Hematopoietic multipotent progenitor cell treated with erythropoietin and hydrocortisone succinate and interleukin-3 and kit ligand, for 6 days (in vitro differentiated cells): Measurements from ENCODE around the gene PDE3A.

ENCODE experiments used
- DNase-seq: peaks from one replicate; pipeline ENCODE4 v3.0.0-alpha.2; 2015

Gene PDE3A

DNA sequence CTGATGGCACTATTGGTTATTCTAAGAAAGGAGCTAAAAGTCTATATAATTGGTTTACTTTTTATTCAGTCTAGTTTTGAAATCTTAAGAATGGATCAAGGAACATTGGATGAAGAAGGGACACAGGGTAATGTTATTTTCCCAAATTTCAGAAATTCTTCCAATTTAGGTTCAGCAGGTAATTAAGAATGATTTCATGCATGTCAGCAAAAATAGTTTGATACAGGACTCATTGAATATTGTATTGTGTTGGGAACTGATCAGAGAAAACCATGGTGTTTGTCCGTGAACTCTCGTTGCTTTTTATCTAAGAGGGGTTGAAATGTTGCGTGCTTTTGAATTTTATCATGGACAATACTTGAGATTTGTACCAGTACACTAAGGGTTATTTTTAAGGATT lies 58.6 kb downstream of the PDE3A start:
- DNase-seq = no peak

DNA sequence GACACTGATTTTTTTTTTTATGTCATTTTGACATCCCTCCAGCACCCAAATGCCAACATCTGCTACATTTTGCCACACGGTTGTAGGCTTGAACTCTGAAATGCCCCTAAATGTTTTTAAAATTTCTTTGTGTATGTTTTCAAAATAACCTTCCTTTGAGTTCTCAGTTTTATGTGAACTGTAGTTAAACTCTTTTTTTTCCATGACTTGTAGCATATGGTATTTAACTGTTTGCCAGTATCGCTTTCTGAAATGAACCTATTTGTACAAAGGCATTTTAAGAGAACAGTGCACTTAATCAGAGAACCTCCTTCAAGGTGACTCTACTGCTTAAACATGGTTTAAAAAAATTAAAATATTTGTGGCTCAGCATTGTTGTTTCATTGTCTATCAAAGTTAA lies 61.5 kb downstream of the PDE3A start:
- DNase-seq = no peak

DNA sequence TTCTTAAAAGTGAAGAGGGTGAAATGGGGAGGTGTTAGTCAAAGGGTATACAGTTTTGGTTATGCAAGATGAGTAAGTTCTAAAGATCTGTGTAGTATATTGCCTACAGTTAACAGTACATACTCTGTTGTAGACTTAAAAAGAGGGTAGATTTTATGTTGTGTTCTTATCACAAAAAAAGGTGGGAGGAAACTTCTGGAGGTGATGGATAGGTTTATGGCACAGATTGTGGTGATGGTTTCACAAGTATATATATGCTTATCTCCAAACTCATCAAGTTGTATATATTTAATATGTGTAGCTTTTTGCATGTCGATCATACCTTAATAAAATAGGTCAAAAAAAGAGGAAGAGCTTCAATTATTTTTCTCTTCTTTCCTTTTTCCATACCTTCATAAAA lies 64.0 kb downstream of the PDE3A start:
- no peak for DNase-seq

DNA sequence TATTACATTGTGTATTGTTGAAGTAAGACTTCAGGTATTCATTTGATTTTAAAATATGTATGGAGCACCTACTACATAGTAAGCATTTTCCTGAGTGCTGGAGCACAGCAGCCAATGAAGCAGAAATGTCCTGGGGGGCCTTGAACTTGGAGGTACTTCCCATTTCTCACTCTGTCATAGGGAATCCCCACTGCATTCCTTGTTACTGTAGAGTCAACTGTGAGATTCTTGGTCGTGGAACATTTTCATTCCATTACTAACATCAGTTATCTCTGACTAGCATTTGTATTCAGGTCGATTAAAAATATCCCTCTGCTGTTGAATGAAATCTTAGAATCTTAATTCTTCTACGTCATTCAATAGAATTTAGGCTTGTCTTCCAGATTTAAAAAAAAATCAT lies 66.7 kb downstream of the PDE3A start:
- no peak for DNase-seq

DNA sequence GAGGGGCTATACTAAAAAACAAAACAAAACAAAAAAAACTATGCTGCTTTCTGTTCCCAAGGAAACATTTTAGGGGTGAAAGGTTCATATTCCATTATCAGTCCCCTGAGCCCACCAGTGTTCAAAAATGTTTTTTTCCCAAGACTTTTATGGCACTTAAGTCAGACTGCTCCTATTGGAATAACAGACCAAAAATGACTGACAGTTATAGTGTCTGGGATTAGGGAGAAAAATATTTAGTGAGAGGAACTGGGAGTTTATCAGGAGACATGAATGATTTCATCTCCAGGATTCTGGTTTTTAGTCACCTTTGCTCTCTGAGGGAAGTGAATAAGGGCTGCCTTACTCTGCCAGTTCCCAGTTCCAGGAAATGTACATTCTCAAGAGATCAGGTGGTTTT lies 68.0 kb downstream of the PDE3A start:
- DNase-seq = no peak

DNA sequence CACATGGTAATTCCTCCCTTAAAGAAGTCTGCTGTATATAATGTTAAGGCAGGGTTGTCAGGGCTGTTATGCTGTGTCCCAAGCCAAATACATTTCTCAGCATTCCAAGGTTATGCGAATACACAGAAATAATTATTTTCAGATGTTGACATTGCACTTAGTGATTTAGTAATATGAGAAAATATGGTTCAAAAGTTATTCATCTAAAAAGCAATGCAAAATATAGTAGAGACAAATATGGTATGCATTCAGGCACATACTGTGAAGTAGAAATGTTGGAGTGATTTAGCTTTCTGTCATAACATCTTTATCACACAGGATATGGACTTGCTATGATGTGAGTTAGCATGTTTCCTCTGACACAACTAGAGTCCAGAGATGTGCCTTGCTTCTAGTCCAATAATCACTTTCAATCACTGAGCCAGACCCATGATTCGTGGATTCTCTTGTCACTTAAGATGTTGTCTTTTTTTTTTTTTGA lies 70.0 kb downstream of the PDE3A start:
- DNase-seq = no peak

DNA sequence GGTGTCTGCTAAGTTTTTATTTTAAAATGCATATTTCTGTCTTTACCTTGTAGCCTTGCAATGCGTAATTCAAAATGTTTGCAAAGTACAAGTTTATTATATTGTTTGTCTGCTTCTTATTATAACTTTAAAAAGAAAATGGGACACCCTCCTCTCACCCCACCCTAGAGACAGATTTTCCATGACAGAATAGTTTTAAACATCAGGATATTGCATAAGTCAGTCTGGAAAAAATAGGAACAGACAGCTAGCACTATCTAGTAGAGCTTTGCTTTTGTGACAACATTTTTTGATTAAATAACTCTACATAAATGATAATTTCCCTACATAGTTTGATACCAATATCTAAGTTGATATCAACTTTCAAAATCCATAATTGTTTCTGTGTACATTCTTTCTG lies 71.3 kb downstream of the PDE3A start:
- no peak for DNase-seq

DNA sequence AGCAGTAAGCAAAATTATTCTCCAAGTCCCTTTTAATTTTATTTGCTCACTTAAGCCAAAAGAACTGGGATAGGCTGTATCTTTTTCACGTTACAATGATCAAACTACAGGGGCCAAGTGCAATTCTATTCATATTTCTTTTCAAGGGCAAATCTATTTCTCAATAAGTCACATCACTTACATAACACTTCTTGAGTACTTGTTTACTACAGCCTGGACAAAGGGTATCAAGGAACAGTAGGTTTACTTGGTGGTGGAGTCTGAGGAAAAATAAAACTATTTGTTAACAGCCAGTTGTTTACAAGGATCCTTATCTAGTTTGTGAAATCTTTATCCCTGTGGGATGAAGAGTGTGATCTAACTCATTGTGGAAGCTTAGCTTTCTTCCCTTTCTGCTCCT lies 72.1 kb downstream of the PDE3A start:
- DNase-seq = no peak

DNA sequence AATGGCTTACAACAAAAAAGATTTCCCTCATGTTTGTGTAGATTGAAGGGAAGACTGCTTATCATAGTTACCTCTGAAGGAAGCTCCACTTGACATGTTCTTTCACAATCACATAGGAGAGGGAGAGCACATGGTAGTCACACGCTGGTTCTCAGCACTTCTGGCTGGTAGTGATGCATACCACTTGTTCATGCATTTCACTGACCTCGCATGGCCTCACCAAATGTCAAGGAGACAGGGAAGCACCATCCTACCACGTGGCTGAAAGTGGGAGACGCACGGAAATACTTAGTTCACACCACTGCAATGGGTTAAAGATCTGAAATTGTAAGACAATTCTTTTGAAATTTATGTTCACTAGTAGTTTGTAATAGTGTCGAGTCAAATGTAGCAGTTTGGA lies 74.0 kb downstream of the PDE3A start:
- DNase-seq = no peak

DNA sequence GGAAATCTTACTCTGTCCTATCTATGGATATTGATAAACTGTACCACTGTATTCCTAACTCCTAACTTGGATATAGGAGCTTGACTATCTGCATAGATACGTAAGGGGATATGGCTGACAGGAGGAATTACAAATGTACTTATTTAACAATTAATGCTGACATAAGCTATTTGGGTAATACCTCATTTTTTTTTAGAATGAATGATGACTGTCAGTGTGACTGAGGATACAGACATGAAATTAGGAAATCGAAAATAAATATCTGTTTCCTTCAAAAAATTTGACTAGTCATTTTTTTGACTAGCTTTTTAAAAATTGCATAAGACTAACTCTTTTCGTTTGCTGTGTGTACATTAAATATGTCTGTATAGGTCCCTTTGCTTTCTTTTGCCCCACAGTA lies 74.9 kb downstream of the PDE3A start:
- no peak for DNase-seq

DNA sequence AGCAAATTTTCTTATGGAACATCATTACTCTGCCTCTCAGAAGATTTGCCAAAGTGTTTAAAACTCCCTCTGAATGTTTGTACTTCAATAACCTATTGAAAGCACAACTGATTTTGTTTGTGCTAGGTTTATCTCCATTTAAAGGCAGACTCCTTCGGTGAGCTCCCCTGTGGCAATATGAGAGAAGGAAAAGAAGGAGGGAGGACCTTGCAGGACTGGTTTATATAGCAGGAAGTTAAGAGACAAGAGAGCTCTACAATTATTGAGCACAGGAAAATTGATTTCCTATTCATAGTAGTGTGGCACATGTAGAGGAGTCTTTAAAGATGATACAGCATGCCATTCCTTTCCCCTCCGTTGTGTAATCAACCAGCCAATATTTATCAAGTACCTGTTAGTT lies 75.5 kb downstream of the PDE3A start:
- DNase-seq = no peak

DNA sequence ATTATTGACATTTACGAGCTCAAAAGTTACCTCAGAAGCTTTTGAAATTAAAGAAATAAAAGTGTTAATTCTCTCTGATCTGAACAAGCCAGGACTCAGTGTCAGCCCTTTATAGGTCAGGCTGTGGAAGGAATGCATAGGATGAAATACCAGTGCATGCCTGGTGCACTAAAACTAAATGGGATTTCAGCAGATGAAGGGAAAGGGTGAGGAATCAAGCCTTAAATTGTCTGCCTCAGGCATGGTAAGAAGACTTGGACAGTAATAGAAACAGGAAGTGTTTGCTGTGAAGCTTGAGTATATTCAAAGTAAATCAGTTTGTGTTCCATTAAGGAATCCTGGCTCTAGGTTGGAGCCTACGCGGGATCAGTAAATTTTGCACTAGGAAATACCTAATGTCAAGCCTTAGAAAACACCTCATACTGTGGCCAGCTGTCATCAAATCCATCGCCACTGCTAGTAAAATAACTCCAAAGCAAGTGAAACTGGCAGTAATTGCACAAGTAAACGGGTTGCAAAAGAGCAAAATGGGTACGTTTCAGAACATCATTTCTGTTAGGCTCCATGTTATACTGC lies 76.3 kb downstream of the PDE3A start:
- no peak for DNase-seq

DNA sequence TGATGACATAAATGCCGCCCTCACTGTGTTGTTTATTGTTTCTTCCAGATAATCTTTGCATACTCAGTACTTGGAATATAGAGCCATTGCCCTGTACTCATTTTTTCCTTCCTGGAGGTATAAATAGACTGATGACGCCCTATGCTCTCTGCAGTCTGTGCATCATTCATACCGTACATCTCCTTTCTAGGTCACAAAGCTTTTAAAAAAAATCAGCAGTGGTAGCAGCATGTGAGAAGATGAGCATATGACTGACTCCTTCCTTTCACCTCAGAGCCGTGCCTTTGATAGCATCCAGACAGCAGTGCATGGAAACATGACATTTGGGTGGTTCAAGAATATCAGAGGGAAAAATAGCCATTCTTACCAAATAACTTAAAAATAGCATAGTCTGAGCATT lies 77.3 kb downstream of the PDE3A start:
- no peak for DNase-seq

DNA sequence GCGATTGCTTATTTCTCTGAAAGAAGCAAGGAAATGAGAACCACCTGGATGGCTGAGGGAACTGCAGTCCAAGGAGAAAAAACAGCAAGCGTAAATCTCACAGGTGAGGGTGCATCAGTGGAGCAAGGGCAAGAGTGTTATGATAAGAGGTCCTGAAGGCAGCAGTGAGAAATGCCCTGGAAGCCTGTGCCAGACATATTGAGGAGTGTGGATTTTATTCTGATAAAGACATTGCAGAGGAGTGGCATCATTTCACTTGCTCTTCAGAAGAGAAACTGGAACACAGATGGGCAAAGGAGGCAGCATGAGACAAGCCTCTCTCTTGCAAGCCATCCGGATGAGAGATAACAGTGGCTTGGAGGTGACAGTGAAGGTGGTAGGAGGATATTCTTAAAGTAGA lies 78.5 kb downstream of the PDE3A start:
- DNase-seq = no peak

DNA sequence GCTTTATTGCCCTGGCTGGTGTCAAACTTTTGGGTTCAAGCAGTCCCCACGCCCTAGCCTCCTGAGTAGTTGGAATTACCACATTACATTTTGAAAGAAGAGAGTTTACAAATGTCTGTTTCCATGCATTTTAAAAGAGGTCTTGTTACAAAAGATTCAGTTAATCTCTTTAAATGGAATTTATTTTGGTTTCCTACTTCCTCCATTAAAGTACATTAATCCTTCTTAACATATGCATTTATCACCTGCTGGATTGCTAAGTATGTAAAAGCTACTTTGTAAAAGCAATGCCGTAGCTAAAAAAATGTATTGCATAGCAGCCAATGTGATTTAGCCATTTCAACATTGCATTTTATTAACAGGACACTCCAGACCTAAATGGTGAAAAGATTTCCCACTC lies 80.4 kb downstream of the PDE3A start:
- DNase-seq = no peak

DNA sequence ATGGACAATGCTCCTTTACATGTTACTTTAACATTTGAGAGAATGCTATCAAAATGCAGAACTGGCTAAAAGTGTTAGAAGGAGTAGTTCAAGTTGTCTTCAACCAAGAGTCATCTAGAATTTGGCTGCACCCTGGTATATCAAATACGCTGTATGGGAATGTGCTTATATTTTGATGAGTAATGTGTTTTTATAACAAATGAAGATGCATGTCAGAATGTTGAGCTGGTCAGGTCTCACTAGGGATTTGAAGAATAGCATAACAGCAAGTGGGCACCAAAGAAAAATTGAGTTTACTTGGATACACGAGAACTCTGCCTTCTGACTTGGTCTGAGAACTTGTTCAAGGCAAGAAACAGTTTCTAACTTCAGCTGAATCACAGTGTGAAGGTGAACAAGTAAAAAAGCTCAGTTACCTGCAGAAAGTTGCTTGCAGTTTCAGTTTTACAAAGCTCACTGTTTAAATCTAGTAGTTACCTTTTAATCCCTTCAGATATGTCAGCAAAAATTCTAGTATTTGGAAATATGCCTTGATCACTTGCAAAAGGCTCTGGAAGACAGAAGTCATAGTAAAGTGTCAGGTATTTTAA lies 82.3 kb downstream of the PDE3A start:
- DNase-seq = no peak

DNA sequence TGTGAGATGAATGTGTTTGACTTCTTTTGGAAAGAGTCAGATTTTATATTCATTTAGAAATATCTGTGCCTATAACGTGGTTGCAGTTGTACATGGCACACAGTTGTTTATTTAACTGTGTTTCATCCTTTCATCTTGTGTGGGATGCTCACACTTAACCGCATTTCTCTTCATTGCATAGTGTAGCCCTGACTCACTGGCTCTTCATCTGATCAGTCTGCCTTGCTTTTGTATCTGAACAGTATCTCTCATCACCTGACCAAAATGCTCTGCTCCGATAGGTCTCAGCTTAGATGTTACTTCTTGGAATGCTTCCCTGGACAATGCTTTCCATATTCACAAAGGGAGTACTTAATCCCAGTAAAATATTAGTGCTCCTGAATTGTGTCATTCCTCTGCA lies 83.4 kb downstream of the PDE3A start:
- no peak for DNase-seq

DNA sequence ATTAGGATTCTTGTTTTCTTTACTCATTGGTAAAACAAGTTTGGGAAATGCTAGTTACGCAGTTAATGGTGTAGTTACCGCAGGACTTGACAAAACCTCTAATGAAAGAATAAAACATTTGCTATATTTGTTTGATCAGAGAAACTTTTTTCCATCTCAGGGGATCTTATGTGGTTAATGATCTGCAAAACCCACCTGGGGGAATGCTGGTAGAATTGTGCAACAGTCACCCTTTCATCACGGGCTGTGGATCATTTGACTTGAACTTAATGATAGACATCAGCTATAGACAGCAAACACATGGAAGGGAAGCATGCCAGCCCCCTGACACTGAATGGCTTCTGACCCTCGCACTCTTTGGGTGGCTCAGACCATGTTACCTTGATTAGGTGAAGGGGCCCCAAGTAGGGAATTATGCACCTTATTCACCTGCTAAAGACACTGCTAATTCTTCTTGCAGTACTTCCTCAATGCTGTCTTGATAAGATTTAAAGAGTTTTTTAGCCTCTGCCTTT lies 84.2 kb downstream of the PDE3A start:
- no peak for DNase-seq

DNA sequence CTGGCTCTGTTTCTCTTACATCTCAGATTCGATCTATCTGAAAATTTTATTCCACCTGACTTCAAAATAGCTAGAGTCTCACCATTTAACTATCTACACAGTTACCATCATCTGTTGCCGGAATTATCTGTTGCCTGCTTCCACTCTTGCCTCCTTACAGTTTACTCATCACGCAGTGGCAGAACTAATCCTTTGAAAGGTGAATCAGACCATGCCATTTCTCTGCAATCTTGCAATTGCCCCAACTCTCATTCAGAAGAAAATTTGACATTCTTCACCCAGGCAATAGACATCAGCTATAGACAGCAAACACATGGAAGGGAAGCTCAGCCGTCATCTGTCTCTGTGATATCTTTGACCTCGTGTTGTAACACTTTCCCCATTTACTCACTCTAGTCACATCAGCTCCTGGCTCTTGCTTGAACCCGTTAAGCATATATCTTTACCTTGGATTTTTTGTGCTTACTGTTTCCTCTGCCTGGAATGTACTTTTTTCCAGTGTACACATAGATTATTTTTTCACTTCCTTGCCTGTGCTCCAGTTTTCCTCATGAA lies 85.5 kb downstream of the PDE3A start:
- DNase-seq = no peak

DNA sequence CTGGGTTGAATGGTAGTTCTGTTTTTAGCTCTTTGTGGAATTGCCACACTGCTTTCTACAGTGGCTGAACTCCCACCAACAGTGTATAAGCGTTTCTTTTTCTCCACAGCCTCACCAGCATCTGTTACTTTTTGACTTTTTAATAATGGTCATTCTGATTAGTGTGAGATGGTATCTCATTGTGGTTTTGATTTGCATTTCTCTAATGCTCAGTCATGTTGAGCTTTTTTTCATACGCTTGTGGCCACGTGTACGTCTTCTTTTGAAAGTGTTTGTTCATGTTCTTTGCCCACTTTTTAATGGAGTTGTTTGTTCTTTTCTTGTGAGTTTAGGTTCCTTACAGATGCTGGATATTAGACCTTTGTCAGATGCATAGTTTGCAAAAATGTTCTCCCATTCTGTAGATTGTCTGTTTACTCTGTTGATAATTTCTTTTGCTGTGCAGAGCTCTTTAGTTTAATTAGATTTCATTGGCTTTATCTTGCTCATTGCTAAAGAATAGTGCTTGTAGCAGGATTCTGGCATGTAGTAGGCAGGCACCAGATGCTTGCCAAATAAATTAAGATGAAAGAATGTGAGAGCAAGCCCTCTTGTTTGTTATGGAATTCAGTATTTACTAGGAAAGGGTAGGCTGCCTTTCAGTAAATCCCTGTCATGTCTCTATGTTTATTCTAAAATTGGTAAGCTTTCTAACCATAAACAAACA lies 86.8 kb downstream of the PDE3A start:
- DNase-seq = no peak

DNA sequence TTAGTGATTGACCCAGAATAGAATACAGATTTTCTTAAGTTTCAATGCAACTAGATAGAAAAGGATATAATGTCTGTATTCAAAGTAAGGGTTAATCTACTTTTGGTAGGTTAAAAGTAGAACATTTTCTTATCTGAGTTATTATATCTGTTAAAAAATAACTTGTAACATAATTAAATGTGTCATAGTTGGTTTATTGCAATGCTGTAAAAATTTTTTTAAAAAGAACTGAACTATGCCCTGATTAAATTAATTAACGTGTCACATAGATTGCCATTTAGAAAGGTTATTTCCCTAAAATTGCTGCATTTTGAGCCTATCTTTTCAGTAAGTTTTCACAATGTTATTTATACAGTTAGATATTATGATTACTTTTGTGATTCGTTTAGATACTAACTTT lies 89.2 kb downstream of the PDE3A start:
- DNase-seq = no peak

DNA sequence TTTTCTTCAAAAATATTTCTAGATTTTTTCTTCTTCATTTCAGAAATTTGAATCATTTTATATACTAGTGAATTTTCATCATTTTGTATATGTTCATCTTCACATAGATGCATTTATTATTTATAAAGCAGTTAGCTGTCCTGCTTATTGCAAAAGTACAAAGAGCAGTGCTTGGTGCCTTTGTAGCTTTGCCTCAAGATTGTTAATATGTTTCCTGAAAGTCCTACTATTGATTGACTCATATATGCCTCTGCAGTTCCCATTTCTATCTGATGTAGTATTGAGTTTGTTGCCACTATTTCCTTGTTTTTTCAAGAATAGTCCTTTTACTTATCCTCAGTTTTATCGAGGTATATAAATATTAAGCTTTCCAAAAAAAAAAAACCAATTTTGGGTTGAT lies 89.7 kb downstream of the PDE3A start:
- DNase-seq = no peak

DNA sequence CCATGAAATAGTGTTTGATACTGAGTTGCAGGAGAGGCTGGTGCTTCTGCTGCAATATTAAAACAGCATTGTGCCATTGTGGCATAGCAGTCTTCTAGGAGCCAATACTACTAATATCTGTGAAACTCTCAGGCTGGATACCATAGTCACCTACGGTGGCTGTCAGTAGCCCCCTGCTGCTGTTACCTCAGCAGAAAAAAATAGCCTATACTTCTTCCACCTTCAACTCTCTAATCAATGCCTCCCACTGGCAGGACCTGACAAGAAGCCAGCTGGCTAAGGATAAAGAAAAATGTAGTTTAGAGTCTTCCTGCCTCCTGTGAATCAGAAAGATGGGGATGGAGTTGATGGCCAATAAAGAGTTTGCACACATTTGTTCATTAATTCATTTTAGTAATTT lies 91.6 kb downstream of the PDE3A start:
- DNase-seq = no peak

DNA sequence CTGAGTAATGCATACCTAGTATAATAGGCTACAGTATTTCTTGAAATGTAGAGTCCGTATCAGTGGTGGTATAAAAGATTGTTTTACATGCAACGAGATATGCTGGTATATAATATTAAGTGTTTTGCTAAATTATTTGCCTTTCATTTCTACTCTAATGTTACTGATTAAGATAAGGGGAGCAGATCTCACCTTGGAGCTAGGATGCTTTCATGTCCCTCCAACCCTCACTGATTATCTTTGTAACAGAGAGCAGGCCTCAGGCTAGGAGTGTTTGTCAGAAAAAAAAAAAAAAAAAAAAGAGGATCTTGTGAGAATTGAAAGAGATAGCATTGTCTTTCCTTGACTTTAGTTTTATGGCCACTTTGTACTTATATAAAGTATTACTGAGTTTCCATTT lies 92.6 kb downstream of the PDE3A start:
- no peak for DNase-seq
